Heart right ventricle (tissue), 16 donors: ENCODE measurements around the gene VDAC2. TPM values are rescaled to one million over a fixed set of nuclear protein-coding genes. Genes with fewer than 3 reads are reported as not detected.
"Not testable (repeated sequence)": the region's sequence is repeated elsewhere in the genome, so short reads cannot be mapped to it uniquely, and the experiment has no call there.

ENCODE experiments used
- ATAC-seq, 8 donors: fragments of 200-7000 bp; cut with Tn5 transposase; one replicate each; pipeline ENCODE4 v1.9.1; 2020; ENCODE audit warnings: mild to moderate bottlenecking in 8 of 8, moderate library complexity in 8 of 8, moderate number of reproducible peaks in 1 of 8
- DNase-seq, 2 donors: peaks; one replicate each; pipeline ENCODE4 v3.0.0-alpha.2; 2020
- H3K27ac ChIP-seq, 10 donors: fragments of 200-600 bp; sonication (generic) in 2 of 10; one replicate each; pipeline versions ENCODE4 v1.5.0 to v1.8.0; 2020 to 2022; ENCODE audit warnings: mild to moderate bottlenecking in 3 of 10
- H3K27me3 ChIP-seq, 7 donors: fragments of 200-600 bp; one replicate each; pipeline ENCODE4 v1.8.0; 2021 to 2022; ENCODE audit warnings: mild to moderate bottlenecking in 2 of 7
- H3K36me3 ChIP-seq, 9 donors: fragments of 200-600 bp; sonication (generic) in 1 of 9; one replicate each; pipeline versions ENCODE4 v1.5.0 to v1.8.0; 2020 to 2022; ENCODE audit warnings: mild to moderate bottlenecking in 2 of 9
- H3K4me1 ChIP-seq, 9 donors: fragments of 200-600 bp; sonication (generic) in 1 of 9; one replicate each; pipeline versions ENCODE4 v1.5.0 to v1.8.0; 2020 to 2022; ENCODE audit warnings: mild to moderate bottlenecking in 4 of 9
- H3K4me3 ChIP-seq, 10 donors: fragments of 200-600 bp; sonication (generic) in 2 of 10; one replicate each; pipeline versions ENCODE4 v1.5.0 to v1.8.0; 2020 to 2022; ENCODE audit warnings: mild to moderate bottlenecking in 7 of 10, moderate library complexity in 2 of 10
- H3K9me3 ChIP-seq, 11 donors: fragments of 200-600 bp in 10 of 11; sonication (generic) in 2 of 11; one replicate each; pipeline versions ENCODE4 v1.5.0 to v1.8.0; 2013 to 2022; ENCODE audit warnings: mild to moderate bottlenecking in 2 of 11, control low read depth in 1 of 11, moderate library complexity in 1 of 11
- CTCF ChIP-seq, 9 donors: fragments of 200-600 bp; sonication (generic) in 2 of 9; IDR thresholded peaks; one replicate each; pipeline versions ENCODE4 v1.5.0 to v1.8.0; 2021 to 2022; ENCODE audit warnings: antibody characterized with exemption in 9 of 9, mild to moderate bottlenecking in 5 of 9, moderate library complexity in 1 of 9
- WGBS, 2 donors: extraction: QIAGEN DNeasy Blood & Tissue Kit; methylation state at CpG; one replicate each; pipeline ENCODE4 v1.1.7; 2013; ENCODE audit warnings: inconsistent platforms in 1 of 2; 5-methylcytosine and 5-hydroxymethylcytosine counted together
- intact Hi-C, 10 donors: fragments of 100-400 bp; cut with DNase I; formaldehyde crosslinking; loops; one replicate each; pipeline versions ENCODE4 v1.11.1 to v1.14.2; 2022
- polyA plus RNA-seq, 2 donors: library from polyadenylated mRNA; stranded (reverse); fragments of 200-250 nt; gene quantifications; one replicate each; pipeline ENCODE4 v1.2.3, GENCODE V29; 2013
- total RNA-seq, 10 donors: library from RNA; stranded (reverse); fragmentation: NEBNext Ultra II Directional in 3 of 10; extraction: Animal tissue kit (Norgen Biotek cat#: 25700) in 3 of 10; gene quantifications; one replicate each; pipeline versions ENCODE4 v1.2.1 to v1.2.4, GENCODE V29; 2021 to 2023
- donor health status: Arrhythmogenic right ventricular cardiomyopathy.
- donor health status: ischemic (EF 13 %, LVEDD 7.1; RV severe dilation, severe dysfunction).
- donor health status: healthy with polysubstance abuse.
- donor health status: DM: no; HTN: yes; CAD: no.
- donor health status: DM: no; HTN: no; CAD: no.
- donor health status: ischemic (EF 25% LVEDD 6.9; RV normal size, moderate dysfunction).
- donor health status: ischemic (EF 25% LVEDD 5.7; RV mildly dilated, moderate dysfunction).
- donor health status: healthy.
- donor health status: DM: yes; HTN: yes; CAD: no.
- donor health status: Ischemic cardiomyopathy.
- donor health status: ischemic (EF 35%, LVEDD 5.7; RV mildly dilated, moderate dysfunction).
- donor health status: nonischemic (EF 11% LVEDD 7.7; RV severe dilation, severe dysfunction).
- donor health status: DM: yes; HTN: yes; CAD: no.
- donor health status: PGD.
- donor health status: ischemic (EF 29% LVEDD 5.4; RV normal size, mild dysfunction).
- donor health status: nonischemic (EF 23%, LVEDD 6.1; RV moderate dilation, normal function).

Gene VDAC2
- total and polyA plus RNA-seq, 12 donors = 193 to 606 (median 484) TPM

- no peak for DNase-seq
- 0 to 1% methylated on average over 35 to 38 of the region's 38 CpGs for WGBS, 2 donors
- ATAC-seq = peak in 3 of 8 donors; percentile 31 to 36 (median 34)
- TF ChIP-seq CTCF (IDR thresholded peaks at IDR 0.05) = no peak
- Histone ChIP-seq H3K4me1 (peaks cover 5 to 57% (median 54%) of the 10 kb centered on the region in 9 donors), H3K9me3 (no peaks in the 10 kb centered on the region), H3K27ac (peak overlapping the region; percentile 94 to 100 (median 99)), H3K4me3 (peak overlapping the region; percentile 72 to 98 (median 90)), H3K36me3 (peaks cover 0 to 44% (median 38%) of the 10 kb centered on the region in 9 donors), H3K27me3 (no peaks in the 10 kb centered on the region)
- intact Hi-C loops = loop anchor here in 6 of 10 donors (2.0 to 5.0 kb wide), 3 partner anchors 14 to 104 kb away; partner anchors contain the start of gene SAMD8 (in 4 of the 6)
These were observed 553 bp downstream of the VDAC2 start for GRCh38 chr10:75211007-75211691.

GRCh38 chr10:75212343-75212742, 1.7 kb downstream of the VDAC2 start:
- peak overlapping the region in 8 of 10 donors; percentile 72 to 95 (median 90) for H3K4me3 ChIP-seq
- peaks cover 0 to 56% (median 48%) of the 10 kb centered on the region in 9 donors for H3K36me3 ChIP-seq
- WGBS, 2 donors = 46 to 68% methylated on average over 6 of the region's 6 CpGs
- no peaks in the 10 kb centered on the region for H3K9me3 ChIP-seq
- H3K27me3 ChIP-seq = no peaks in the 10 kb centered on the region
- H3K27ac ChIP-seq = peak overlapping the region in 5 of 10 donors; percentile 94 to 100 (median 99)
- intact Hi-C loops = loop anchor here in 5 of 10 donors (5.0 kb wide), 2 partner anchors 100 to 105 kb away; partner anchors contain the start of gene SAMD8 (in 4 of the 5)
- no peak for TF ChIP-seq CTCF (IDR thresholded peaks at IDR 0.05)
- DNase-seq (no peak), ATAC-seq (no peak)
- peaks cover 5 to 69% (median 66%) of the 10 kb centered on the region in 9 donors for H3K4me1 ChIP-seq

GRCh38 chr10:75220274-75220673, 9.7 kb downstream of the VDAC2 start:
- peak overlapping the region in 3 of 10 donors; percentile 15 to 32 (median 20) for H3K27ac ChIP-seq
- 59 to 63% methylated on average over 4 of the region's 4 CpGs for WGBS, 2 donors
- H3K9me3 ChIP-seq = no peaks in the 10 kb centered on the region
- H3K36me3 ChIP-seq = peaks cover 10 to 100% (median 81%) of the 10 kb centered on the region in 9 donors
- DNase-seq (no peak), ATAC-seq (no peak)
- no peaks in the 10 kb centered on the region for H3K27me3 ChIP-seq
- no peak overlapping the region for H3K4me3 ChIP-seq
- intact Hi-C loops = no loop called here
- TF ChIP-seq CTCF (IDR thresholded peaks at IDR 0.05) = no peak
- peaks cover 8 to 87% (median 60%) of the 10 kb centered on the region in 9 donors for H3K4me1 ChIP-seq

GRCh38 chr10:75221492-75221891, 10.9 kb downstream of the VDAC2 start:
- peak overlapping the region in 1 of 10 donors; percentile 21 for H3K27ac ChIP-seq
- DNase-seq = not testable (repeated sequence)
- H3K36me3 ChIP-seq = peaks cover 10 to 100% (median 69%) of the 10 kb centered on the region in 9 donors

More at GRCh38 chr10:75221492-75221891, 10.9 kb downstream of the VDAC2 start:
- peaks cover 15 to 87% (median 64%) of the 10 kb centered on the region in 9 donors for H3K4me1 ChIP-seq
- 88 to 93% methylated on average over 8 of the region's 8 CpGs for WGBS, 2 donors
- intact Hi-C loops, ATAC-seq, H3K27me3 ChIP-seq, H3K9me3 ChIP-seq, H3K4me3 ChIP-seq: not testable (repeated sequence)
